NCI-H2029 (cell line): ENCODE data around the gene GPR84.
A peak's percentile ranks its signal among the peaks of the same experiment; 100 is the strongest.

Experiments used
- DNase-seq: peaks from one replicate; lab custom pipeline; 2025; lab: John Stamatoyannopoulos, UW

GPR84 gene

DNA sequence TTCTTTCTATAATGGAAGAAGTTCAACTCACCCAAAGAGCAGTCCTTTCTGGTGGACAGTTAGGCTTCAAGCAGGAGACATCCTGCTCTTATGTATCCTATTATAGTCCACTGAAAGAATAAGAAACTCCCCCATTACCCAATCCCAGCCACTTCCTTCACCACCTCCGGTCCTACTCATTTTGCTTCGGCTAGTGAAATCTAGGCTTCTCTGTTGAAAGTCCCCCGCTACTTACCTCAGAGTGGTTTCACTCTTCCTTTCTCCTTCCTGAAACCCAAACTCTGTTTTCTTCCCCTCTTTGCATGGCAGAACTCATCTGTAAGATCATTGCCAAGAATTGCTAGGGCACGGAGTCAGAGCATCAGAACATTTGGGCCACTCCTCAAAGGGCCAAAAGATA, at the start of gene GPR84:
TSS of gene GPR84 (minus strand) at position 74 of the 400 bp plus-strand sequence. CDS start 635 bp downstream, outside the sequence.
- no peak for DNase-seq

DNA sequence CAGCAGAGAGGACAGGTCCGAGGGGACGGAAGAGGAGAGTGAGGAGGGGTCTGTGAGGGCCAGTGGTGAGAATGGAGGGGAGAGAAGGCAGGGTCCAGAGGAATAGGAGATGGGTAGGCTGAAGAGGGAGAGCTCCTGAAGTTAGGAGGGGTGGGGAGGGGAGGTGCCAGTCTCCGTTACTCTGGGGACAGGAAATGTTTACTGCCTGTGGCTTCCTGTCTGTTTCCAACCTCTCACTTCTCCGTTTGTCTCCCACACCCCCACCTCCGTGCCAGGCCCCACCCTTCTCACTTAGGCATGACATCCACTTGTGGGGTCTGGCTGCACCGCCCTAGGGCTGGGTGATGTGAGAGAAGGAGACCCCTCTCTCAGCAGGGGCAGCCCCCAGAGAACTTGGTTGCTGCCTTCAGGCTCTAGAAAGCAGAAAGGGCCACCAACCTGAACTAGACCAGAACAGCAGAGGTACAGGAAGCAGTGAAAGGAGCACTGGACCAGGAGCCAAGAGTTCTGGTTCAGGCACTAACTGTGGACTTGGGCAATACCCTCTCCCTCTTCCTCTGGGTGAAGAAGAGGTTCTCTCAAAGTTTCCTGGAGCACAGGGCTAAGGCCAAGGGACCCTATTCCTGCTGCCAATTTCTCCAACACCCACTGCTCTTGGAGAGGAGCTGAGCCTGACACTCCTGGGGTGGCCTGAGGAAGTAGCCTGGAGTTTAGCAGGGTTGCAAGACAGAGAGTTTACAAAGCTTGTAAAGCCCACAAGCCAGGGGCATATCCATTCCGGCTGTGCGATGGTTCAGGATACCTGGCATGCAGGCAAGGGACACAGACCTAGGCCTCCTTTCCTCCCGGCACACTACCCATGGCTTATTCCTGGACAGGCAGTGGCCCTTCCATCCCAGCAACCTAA, 49.3 kb upstream of the GPR84 start:
- no peak for DNase-seq

DNA sequence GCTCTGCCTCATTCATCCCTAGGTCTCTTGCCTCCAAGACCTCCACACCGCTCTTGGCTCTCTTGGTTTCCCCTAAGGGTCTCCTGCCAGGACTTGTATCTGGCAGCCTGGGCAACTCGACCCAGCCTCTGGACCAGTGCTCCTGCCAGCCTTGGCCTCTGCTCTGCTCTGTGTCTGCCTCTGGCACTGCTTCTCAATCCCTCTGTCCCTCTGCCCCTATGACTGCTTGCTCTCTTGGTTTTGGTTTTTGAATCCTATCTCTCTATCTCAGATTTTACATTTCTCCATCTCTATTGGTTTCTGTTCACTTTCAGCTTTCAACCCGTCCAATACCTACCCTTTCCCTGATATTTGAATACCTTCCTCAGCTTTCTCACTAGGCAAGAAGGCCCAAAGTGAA, 48.5 kb upstream of the GPR84 start:
- DNase-seq = no peak

DNA sequence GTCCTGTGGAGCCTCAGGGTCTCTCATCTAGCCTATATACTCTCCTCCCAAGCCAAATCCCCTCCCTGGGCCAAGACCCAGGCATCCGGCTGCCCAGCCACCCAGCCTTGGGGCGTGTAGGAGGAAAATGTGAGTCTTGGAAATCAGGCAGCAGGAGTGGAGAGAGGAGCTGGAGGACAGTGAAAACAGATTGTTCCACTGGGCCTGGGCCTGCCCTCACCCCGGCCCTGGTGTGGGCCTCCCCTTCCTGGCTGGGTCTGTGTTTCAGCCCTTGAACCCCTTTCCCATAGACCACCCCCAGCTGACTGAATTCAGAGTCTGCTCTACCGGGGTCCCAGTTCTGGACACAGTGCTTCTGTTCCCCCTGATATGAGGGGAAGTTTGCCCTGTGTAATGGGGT, 48.1 kb upstream of the GPR84 start:
- no peak for DNase-seq

DNA sequence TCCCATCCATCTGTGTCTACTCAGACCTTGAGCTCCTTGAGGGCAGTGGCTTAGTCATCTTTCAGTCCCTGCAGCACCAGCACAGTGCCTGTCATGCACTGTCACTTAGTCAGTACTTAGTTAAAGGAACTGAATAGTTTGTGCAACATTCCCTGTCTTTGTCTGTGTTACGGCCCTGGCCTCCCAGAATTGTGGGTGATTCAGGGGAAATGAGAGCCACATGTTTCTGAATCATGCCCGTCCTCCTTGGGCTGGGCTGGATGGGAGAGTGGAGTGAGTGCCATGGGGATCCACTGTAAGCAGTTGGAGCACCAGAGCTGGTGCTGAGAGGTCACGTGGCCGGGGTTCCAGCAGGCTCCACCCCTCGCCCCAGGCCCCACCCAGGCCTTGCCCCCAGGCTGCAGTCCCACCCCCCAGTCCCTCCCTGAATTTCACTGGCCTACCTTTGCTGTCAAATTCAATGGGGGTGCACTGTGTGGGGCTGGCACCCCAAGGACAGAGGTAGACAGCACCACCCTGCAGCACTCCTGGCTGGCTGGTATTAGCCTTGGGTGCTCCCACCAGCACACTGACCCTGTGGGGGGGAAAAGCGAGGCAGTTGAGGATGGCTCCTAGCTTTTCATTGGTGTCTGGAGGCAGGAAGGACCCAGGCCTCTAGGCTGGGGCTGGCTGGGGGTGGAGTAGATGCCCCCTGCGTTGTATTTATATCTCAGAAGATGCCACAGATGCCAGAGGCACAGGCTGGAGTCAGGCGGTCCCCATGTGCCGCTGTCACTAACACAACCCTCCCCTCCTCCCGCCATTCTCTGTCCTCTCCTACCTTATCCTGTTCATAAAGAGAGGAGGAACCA, 47.3 kb upstream of the GPR84 start:
- DNase-seq = no peak

DNA sequence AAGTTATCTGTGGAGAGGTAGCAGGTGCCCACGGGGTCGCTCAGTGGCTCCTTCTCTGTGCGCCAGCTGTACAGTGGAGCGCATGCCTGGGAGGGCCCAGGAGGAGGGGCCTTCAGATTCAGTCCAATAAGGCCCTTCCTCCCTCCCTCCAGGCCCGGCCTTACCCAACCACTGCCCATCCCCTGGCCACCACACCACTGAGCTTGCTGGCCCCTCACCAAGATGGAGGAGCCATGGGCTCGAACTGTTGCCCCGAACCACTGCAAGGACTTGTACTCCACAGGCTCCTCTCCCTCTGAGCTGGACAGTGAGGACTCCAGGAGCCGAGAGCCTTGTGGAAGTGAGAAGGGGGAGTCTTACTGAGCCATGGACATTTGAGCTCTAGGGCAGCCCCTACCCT, 45.0 kb upstream of the GPR84 start:
- no peak for DNase-seq

DNA sequence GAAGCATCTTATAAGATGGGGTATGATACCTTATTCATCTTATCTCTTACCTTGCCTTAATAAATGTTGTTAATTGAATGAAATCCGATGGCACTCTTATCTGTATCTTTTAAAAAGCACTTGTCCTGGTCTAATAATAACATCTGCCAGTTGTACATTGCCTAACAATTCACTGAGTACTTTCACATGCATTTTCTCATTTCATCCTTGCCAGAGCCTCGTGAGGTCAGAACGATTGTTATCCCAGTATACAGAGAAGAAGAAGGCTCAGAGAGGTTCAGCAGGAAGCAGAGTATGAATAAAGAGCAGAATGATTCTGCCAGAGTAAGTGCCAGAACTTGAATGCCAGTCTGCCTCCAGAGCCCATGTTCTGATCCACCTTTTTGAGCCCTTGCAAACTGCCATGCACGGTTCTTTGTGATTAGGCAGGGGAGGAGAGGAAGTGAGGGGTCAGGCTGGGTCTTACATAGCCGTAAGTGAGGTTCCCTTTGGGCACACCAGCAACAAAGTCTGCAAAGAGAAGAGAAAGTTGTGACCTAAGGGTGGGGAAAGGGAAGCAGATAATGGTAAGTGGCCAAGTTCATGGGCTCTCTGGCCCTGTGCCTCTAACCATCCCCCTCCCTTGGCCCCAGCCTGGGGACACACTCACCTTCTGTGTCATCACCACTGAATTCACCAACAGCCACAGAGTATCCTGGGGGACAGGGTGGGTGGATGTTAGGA, 43.1 kb upstream of the GPR84 start:
- no peak for DNase-seq

DNA sequence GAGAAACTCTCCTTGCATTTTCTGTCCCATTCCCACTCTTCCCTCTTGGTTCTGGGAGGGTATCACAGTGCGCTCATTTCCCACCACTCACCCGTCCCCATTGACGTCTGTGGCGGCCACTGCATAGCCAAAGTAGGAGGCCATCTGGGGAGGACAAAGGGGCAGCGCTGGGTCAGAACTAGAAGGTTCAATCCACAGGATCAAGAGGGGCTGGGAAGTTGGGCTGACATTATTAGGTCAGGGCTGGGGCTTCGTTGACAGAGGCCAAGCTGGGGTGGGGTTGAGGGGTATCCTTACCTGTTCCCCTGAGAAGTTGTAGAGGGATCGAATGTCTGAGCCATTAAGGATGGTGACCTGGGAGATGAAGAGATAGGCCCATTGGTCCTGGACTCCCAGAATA, 41.3 kb upstream of the GPR84 start:
- no peak for DNase-seq

DNA sequence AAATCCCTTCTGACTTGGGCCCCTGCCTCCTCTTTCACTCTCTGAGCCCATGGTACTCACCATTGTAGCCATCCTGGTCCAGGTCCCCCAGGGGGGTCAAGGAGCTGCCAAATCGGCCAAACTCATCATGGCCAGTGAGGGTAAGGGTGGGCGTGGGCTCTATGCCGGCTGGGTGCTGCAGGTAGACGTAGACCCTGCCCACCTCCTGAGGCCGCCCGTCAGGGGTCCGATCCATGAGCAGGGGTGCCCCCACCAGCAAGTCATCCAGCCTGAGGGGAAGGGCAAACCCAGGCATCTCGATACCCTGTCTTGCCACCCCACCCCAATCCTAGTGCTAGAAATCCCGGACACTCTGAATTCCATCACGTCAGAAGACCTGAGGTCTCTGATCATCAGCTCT, 40.8 kb upstream of the GPR84 start:
- DNase-seq = no peak

DNA sequence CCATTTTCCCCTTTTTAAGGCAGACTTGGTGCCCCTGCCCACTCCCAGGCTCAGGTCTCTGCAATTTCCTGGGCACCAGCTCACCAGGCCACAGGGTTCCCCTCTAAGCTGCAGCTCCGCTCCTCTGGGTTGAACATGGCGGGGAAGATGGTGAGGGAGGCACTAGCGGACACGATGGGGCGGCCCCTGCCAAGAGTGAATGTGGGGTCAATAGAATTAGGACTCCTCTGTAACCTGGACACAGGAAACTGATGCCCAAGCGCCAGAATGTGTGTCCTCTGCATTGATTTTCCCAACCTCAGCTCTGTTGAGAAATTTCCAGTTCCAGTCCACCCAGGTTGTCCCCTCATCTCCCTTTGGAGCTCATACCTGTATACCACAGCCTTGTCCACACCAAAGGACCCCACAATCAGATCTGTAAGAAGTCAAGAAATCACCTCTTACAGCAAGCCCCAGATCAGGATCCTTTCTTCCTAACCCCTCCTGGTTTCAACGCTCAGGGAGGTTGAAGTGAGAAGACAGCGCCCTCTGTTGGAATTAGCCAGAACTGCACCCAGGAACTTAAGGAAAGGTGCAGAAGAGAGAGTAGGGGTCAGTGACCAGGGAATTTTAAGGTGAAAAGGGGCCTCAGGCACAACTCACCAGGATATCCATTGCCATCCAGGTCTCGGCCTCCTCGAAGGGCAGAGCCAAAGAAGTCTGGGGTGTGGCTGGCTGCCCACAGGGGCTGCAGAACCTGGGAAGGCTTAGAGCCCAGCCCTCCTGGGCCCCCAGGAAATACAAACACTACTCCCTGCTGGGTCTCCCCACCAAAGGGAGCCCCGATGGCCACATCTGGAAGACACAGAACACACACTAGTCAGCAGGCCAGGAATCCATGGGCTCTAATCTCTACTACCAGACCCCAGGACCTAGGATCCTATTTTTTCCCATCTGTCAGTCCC, 40.0 kb upstream of the GPR84 start:
- DNase-seq = peak; percentile 28

DNA sequence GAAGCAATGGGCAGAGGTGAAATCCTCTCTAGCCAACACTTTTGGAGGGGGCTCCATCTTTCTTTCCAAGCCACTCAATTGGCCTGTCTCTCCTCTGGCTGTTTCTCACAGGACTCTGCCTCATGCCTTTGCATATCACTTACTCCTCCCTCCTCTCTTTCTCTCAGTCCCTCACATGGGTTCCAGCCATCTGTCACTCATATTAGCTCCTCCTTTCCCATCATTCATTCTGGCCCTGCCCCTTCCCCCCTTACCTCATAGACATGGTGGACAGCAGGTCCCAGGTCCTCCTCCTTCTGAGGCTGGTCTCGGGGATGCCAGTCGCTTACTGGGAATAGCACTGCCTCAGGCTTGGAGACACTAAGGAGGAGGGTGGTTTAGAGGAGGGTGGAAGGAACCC, 36.8 kb upstream of the GPR84 start:
- DNase-seq = no peak

DNA sequence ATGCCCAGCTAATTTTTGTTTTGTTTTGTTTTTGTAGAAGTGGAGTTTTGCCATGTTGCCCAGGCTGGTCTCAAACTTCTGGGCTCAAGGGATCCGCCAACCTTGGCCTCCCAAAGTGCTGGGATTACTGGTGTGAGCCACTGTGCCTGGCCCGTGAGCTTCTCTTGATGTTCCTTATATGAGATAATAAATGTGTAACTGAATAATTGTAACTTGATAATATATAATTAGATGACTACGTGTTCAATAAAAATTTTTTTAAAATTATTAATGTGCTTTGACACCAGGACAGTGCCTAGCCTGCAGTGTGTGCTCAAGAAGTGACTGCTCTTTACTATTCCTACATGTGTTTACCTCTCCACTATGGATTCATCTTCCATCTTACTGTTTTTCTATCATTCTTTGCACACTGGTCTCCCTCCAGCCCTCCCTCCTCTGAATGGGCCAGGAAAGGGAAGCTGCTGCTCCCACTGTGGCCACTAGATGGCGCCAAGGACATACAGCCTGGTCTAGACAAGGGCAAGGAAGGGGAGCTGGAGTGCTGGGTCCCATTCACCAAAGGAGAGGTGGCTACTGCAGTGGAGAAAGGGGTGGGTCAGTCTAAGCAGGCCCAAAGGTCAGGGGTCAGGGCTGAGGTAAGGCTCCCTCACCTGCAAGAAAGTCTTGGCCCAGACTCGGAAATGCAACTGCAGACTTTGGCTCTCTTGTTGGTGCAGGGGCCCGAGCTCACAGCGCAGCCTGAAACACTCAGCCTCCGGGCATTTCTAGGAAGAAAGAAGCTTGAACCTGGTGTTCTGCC, 34.9 kb upstream of the GPR84 start:
- DNase-seq = peak; percentile 37

DNA sequence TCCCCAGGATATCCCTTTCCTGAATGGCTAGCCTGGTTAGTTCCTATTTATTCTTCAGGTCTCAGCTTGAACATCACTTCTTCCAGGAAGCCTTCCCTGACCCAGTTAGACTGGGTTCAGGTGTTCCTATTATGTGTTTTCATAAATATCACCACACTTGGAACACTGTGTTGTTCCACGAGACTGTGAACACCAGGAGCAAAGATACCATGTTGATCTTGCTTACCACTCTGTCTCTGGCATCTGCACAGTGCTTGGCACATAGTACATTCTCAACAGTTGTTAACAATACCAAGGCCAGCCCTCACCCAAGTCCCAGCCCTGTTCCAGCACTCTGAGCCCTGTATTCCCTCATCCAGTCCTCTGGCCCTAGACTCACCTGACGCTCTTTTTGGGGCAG, 33.9 kb upstream of the GPR84 start:
- DNase-seq = no peak

DNA sequence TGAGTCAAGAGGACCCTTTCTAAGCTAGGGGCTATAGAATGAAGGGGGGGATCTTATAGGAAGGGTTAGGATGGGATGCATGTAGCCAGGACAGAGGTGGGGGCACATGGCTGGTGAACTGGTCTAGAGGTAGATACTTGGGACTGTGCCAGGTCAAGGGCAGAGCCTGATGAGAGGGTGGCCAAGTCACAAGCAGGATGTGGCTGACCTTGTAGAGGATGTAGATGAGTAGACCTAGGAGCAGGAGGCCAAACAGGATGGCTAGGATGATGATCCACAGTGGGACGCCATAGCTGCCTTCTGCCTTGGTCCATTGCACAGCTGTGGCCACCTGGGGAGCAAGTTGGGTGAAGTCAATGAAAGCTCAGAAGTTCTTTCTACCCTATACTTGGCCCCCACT, 32.9 kb upstream of the GPR84 start:
- DNase-seq = no peak

DNA sequence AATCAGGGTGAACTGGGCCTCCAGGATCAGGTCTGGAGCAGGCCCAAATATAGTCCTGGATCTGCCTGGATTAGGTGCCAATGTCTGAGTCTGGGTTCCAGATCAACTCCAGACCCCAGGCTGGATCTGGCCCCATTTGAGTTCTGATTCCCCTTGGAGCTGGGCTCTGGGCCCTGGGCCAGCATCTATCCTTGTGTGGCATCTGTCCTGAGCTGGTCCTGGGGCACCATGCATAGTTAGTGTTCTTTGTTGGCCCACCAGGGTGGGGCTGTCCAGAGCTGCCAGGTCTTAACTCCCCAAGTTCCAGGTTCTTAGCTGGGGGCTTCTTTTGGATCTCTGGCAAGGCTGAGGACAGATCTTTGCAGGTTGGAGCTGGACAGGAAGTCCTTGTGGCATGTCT, 31.3 kb upstream of the GPR84 start:
- no peak for DNase-seq

DNA sequence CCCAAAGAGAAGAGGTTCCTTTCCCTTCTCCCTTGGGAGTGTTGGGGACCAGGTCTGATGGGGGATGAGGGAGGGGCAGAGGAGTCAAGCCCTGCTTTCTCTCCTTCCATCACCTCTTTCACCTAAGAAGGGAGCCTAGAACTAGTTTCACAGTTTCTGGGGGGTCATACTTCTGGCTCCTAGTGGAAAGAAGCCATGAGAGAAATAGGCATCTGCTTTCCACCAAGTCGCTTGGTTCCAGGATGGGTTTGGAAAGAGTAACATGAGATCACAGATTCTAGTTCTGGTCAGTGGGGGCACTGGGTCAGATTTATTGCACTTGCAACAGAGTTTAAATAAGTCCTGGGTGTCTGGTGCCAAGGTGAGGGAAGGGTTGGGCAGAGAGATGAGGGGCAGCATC, 30.7 kb upstream of the GPR84 start:
- DNase-seq = no peak

DNA sequence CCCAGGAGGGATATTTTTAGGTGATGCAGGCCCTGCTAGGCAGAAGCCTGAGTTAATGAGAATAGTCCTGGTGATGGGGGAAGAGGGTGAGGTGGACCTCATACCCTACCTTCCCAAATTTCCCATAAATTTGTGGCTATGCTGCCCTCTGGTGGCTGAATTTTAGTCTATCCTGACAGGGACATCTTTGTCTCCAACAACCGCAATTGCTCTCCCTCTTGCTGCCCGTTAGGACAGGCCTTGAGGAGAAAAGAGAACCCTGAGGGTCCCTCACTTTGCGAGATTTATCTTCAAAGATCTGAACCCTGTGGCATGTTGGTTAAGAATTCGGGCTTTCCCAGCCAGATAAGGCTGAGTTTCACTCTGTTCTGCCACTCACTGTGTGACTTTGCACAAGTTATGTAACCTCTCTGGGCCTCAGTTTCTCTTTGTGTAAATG, 30.0 kb upstream of the GPR84 start:
- peak; percentile 75 for DNase-seq

DNA sequence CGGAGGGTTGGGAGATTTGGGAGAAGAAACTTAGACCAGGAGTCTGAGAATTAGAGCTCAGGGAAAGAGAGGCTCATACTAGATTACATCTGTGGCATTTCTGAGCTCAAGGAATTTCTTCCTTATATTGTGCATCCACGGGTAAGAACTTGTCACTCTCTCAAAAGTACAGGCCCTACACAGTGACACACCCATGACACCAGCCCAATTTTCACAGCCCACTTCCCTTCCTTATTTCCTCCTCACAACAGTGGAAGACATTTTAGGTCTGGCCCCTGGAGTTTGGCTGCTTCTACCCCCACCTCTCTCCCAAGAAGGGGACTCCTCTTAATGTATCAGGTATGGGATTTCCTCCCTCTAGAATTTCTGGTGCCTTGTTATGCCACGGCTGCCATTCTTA, 29.5 kb upstream of the GPR84 start:
- no peak for DNase-seq

DNA sequence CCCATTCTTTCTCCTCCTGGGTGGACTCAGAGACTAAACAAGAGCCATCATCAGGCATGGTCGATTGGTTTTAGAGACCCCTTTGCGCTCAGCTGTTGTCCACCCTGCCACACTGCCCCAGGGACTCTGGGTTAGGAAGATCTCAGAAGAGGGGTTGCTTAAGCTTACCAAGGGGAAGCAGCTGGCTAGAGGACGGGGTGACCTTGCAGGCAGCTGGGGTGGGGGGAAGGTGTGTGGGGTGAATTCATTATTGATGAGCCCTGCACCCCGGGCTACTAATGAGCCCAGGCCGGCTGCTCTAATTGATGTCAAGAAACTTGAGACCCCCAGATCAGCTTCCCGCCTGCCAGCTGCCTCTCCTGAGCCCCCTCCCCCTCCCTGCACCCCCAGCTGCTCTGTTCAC, 28.9 kb upstream of the GPR84 start:
- no peak for DNase-seq

DNA sequence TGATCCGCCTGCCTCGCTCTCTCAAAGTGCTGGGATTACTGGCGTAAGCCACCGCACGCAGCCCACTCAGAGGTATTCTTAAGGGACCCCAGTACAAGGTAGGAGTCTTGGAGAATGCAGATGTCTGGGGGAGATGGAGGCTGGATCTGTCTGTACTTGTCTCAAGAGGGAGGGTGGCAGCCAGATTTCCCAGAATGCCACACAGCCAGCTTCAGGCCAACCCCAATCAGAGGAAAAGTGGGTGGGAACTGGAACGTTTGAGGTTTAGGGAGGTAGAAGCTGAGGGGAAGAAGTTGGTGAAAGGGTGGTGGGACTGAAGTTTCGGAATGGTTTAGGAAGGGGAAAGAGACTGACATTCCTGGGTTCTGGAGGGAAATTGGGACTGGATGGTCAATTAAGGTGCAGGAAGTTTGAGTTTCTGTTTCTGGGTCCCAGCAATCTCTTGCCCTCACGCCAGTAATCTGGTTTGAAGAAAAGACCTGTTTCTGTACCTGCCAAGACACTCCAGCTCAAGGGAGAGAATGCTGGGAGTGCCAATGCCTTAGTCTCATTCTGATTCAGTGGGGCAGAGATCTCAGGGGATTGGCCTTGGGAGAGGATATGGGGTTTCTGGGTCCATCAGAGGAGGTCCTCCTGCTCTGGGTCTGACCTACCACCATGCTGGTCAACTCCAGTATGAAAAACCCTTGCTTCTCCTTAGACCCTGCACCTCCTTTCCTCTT, 28.4 kb upstream of the GPR84 start:
- no peak for DNase-seq
